ENCODE results near the gene SV2B. TPM values are rescaled to one million over a fixed set of nuclear protein-coding genes. Genes with fewer than 3 reads are reported as not detected.
A peak's percentile ranks its signal among the peaks of the same experiment; 100 is the strongest.

Gene SV2B
- 1 to 10 TPM in 1 of 4 donors, under 1 TPM in 1, not detected in 2; 0.25 to 2.0 TPM for polyA plus RNA-seq
- long read RNA-seq, donor 1: 0 reads
- long read RNA-seq, donor 2: 0 reads
- long read RNA-seq, donor 3: 0 reads
- long read RNA-seq, donor 4: 0 reads
- long read RNA-seq, donor 5: 0 reads
- long read RNA-seq, donor 6: 0 reads
- long read RNA-seq, donor 7: 0 reads
- long read RNA-seq, donor 8: 0 reads
- long read RNA-seq, donor 9: 0 reads
- long read RNA-seq, donor 10, full-length matches to known transcripts: 2 of 2 reads
- long read RNA-seq, donor 10, partial matches to known transcripts: 0 of 2 reads
- long read RNA-seq, donor 10, other reads (novel, unspliced or antisense): 0 of 2 reads

- Histone ChIP-seq H3K27me3 (ENCODE audit: control insufficient read depth in 3 of 3, insufficient read depth in 3 of 3, low read length in 3 of 3) (peaks cover 0 to 45% (median 26%) of the 10 kb centered on the region in 3 donors), H3K4me3 (ENCODE audit: low read depth in 1 of 3, low read length in 3 of 3) (peak within 1 kb of the TSS; percentile 9 to 45 (median 39))
- DNase-seq: peak in 1 of 2 donors; percentile 35
Measured at GRCh38 chr15:91099995-91100813, at the start of gene SV2B. TSS of gene SV2B (plus strand) at chr15:91100257. CDS start at chr15:91226264, 126,007 bp downstream.

GRCh38 chr15:91051248-91051647, 48.8 kb upstream of the SV2B start:
- DNase-seq (no peak), FAIRE-seq (no peak)
- 64 to 83% (median 66%) methylated on average over 8 of the region's 8 CpGs for WGBS, 3 donors
- H3K9me3 ChIP-seq (ENCODE audit: control insufficient read depth in 2 of 2, insufficient read depth in 1 of 2, low read depth in 1 of 2, low read length in 1 of 2): no peaks in the 10 kb centered on the region
- H3K4me3 ChIP-seq (ENCODE audit: low read depth in 1 of 3, low read length in 3 of 3): no peak overlapping the region
- no peaks in the 10 kb centered on the region for H3K4me1 ChIP-seq (ENCODE audit: control insufficient read depth in 3 of 3, insufficient read depth in 2 of 3, low read depth in 1 of 3, low read length in 2 of 3)
- no peak overlapping the region for H3K27ac ChIP-seq (ENCODE audit: low read depth in 1 of 3, low read length in 2 of 3)
- peaks cover 0 to 4% (median 0%) of the 10 kb centered on the region in 3 donors for H3K27me3 ChIP-seq (ENCODE audit: control insufficient read depth in 3 of 3, insufficient read depth in 3 of 3, low read length in 3 of 3)
- no peaks in the 10 kb centered on the region for H3K36me3 ChIP-seq (ENCODE audit: control insufficient read depth in 3 of 3, insufficient read depth in 2 of 3, low read depth in 1 of 3, low read length in 3 of 3)

More at GRCh38 chr15:91099995-91100813, at the start of gene SV2B:
- peaks cover 0 to 3% (median 0%) of the 10 kb centered on the region in 3 donors for H3K4me1 ChIP-seq (ENCODE audit: control insufficient read depth in 3 of 3, insufficient read depth in 2 of 3, low read depth in 1 of 3, low read length in 2 of 3)
- no peaks in the 10 kb centered on the region for H3K36me3 ChIP-seq (ENCODE audit: control insufficient read depth in 3 of 3, insufficient read depth in 2 of 3, low read depth in 1 of 3, low read length in 3 of 3)
- no peak for FAIRE-seq
- WGBS, 3 donors: 0 to 2% (median 1%) methylated on average over 46 to 64 of the region's 64 CpGs
- no peak within 1 kb of the TSS for H3K27ac ChIP-seq (ENCODE audit: low read depth in 1 of 3, low read length in 2 of 3)
- no peaks in the 10 kb centered on the region for H3K9me3 ChIP-seq (ENCODE audit: control insufficient read depth in 2 of 2, insufficient read depth in 1 of 2, low read depth in 1 of 2, low read length in 1 of 2)

GRCh38 chr15:91054816-91055215, 45.2 kb upstream of the SV2B start:
- FAIRE-seq: no peak
- H3K4me3 ChIP-seq (ENCODE audit: low read depth in 1 of 3, low read length in 3 of 3): no peak overlapping the region
- WGBS, 3 donors: 28 to 35% (median 32%) methylated on average over 2 of the region's 2 CpGs
- no peak for DNase-seq
- no peaks in the 10 kb centered on the region for H3K36me3 ChIP-seq (ENCODE audit: control insufficient read depth in 3 of 3, insufficient read depth in 2 of 3, low read depth in 1 of 3, low read length in 3 of 3)
- H3K9me3 ChIP-seq (ENCODE audit: control insufficient read depth in 2 of 2, insufficient read depth in 1 of 2, low read depth in 1 of 2, low read length in 1 of 2): no peaks in the 10 kb centered on the region
- H3K27ac ChIP-seq (ENCODE audit: low read depth in 1 of 3, low read length in 2 of 3): no peak overlapping the region
- H3K27me3 ChIP-seq (ENCODE audit: control insufficient read depth in 3 of 3, insufficient read depth in 3 of 3, low read length in 3 of 3): peaks cover 0 to 6% (median 0%) of the 10 kb centered on the region in 3 donors
- H3K4me1 ChIP-seq (ENCODE audit: control insufficient read depth in 3 of 3, insufficient read depth in 2 of 3, low read depth in 1 of 3, low read length in 2 of 3): no peaks in the 10 kb centered on the region

GRCh38 chr15:91055548-91056331, 44.3 kb upstream of the SV2B start:
- peaks cover 0 to 6% (median 0%) of the 10 kb centered on the region in 3 donors for H3K27me3 ChIP-seq (ENCODE audit: control insufficient read depth in 3 of 3, insufficient read depth in 3 of 3, low read length in 3 of 3)
- DNase-seq (peak; percentile 54 to 80), FAIRE-seq (no peak)
- H3K4me3 ChIP-seq (ENCODE audit: low read depth in 1 of 3, low read length in 3 of 3): no peak overlapping the region
- WGBS, 3 donors: 15 to 25% (median 17%) methylated on average over 11 of the region's 11 CpGs
- H3K9me3 ChIP-seq (ENCODE audit: control insufficient read depth in 2 of 2, insufficient read depth in 1 of 2, low read depth in 1 of 2, low read length in 1 of 2): no peaks in the 10 kb centered on the region
- no peaks in the 10 kb centered on the region for H3K4me1 ChIP-seq (ENCODE audit: control insufficient read depth in 3 of 3, insufficient read depth in 2 of 3, low read depth in 1 of 3, low read length in 2 of 3)
- no peak overlapping the region for H3K27ac ChIP-seq (ENCODE audit: low read depth in 1 of 3, low read length in 2 of 3)
- H3K36me3 ChIP-seq (ENCODE audit: control insufficient read depth in 3 of 3, insufficient read depth in 2 of 3, low read depth in 1 of 3, low read length in 3 of 3): no peaks in the 10 kb centered on the region

- H3K36me3 ChIP-seq (ENCODE audit: control insufficient read depth in 3 of 3, insufficient read depth in 2 of 3, low read depth in 1 of 3, low read length in 3 of 3): no peaks in the 10 kb centered on the region
- H3K27ac ChIP-seq (ENCODE audit: low read depth in 1 of 3, low read length in 2 of 3): no peak overlapping the region
- DNase-seq (no peak), FAIRE-seq (no peak)
- WGBS, 3 donors: 74 to 92% (median 84%) methylated on average over 2 of the region's 2 CpGs
- H3K4me1 ChIP-seq (ENCODE audit: control insufficient read depth in 3 of 3, insufficient read depth in 2 of 3, low read depth in 1 of 3, low read length in 2 of 3): no peaks in the 10 kb centered on the region
- H3K27me3 ChIP-seq (ENCODE audit: control insufficient read depth in 3 of 3, insufficient read depth in 3 of 3, low read length in 3 of 3): peaks cover 0 to 3% (median 2%) of the 10 kb centered on the region in 3 donors
- peaks cover 0 to 7% of the 10 kb centered on the region in 2 donors for H3K9me3 ChIP-seq (ENCODE audit: control insufficient read depth in 2 of 2, insufficient read depth in 1 of 2, low read depth in 1 of 2, low read length in 1 of 2)
- no peak overlapping the region for H3K4me3 ChIP-seq (ENCODE audit: low read depth in 1 of 3, low read length in 3 of 3)
Measured at GRCh38 chr15:91061230-91061629, 38.8 kb upstream of the SV2B start.

GRCh38 chr15:91061997-91062396, 38.1 kb upstream of the SV2B start:
- WGBS, 3 donors: 44 to 75% (median 47%) methylated on average over 5 of the region's 5 CpGs

GRCh38 chr15:91065505-91065904, 34.6 kb upstream of the SV2B start:
- 40 to 77% (median 66%) methylated on average over 2 of the region's 2 CpGs for WGBS, 3 donors
- DNase-seq: no peak
- H3K27ac ChIP-seq (ENCODE audit: low read depth in 1 of 3, low read length in 2 of 3): no peak overlapping the region
- no peak overlapping the region for H3K4me3 ChIP-seq (ENCODE audit: low read depth in 1 of 3, low read length in 3 of 3)
- peaks cover 0 to 6% (median 0%) of the 10 kb centered on the region in 3 donors for H3K27me3 ChIP-seq (ENCODE audit: control insufficient read depth in 3 of 3, insufficient read depth in 3 of 3, low read length in 3 of 3)
- no peaks in the 10 kb centered on the region for H3K36me3 ChIP-seq (ENCODE audit: control insufficient read depth in 3 of 3, insufficient read depth in 2 of 3, low read depth in 1 of 3, low read length in 3 of 3)
- peaks cover 0 to 7% of the 10 kb centered on the region in 2 donors for H3K9me3 ChIP-seq (ENCODE audit: control insufficient read depth in 2 of 2, insufficient read depth in 1 of 2, low read depth in 1 of 2, low read length in 1 of 2)
- FAIRE-seq: no peak
- H3K4me1 ChIP-seq (ENCODE audit: control insufficient read depth in 3 of 3, insufficient read depth in 2 of 3, low read depth in 1 of 3, low read length in 2 of 3): no peaks in the 10 kb centered on the region

More at GRCh38 chr15:91061997-91062396, 38.1 kb upstream of the SV2B start:
- H3K36me3 ChIP-seq (ENCODE audit: control insufficient read depth in 3 of 3, insufficient read depth in 2 of 3, low read depth in 1 of 3, low read length in 3 of 3): no peaks in the 10 kb centered on the region
- H3K9me3 ChIP-seq (ENCODE audit: control insufficient read depth in 2 of 2, insufficient read depth in 1 of 2, low read depth in 1 of 2, low read length in 1 of 2): peaks cover 0 to 7% of the 10 kb centered on the region in 2 donors
- no peak overlapping the region for H3K4me3 ChIP-seq (ENCODE audit: low read depth in 1 of 3, low read length in 3 of 3)
- no peak overlapping the region for H3K27ac ChIP-seq (ENCODE audit: low read depth in 1 of 3, low read length in 2 of 3)
- DNase-seq (no peak), FAIRE-seq (no peak)
- H3K27me3 ChIP-seq (ENCODE audit: control insufficient read depth in 3 of 3, insufficient read depth in 3 of 3, low read length in 3 of 3): peaks cover 0 to 2% (median 0%) of the 10 kb centered on the region in 3 donors
- H3K4me1 ChIP-seq (ENCODE audit: control insufficient read depth in 3 of 3, insufficient read depth in 2 of 3, low read depth in 1 of 3, low read length in 2 of 3): no peaks in the 10 kb centered on the region

GRCh38 chr15:91067036-91067435, 33.0 kb upstream of the SV2B start:
- no peak overlapping the region for H3K27ac ChIP-seq (ENCODE audit: low read depth in 1 of 3, low read length in 2 of 3)
- H3K4me3 ChIP-seq (ENCODE audit: low read depth in 1 of 3, low read length in 3 of 3): no peak overlapping the region
- no peaks in the 10 kb centered on the region for H3K4me1 ChIP-seq (ENCODE audit: control insufficient read depth in 3 of 3, insufficient read depth in 2 of 3, low read depth in 1 of 3, low read length in 2 of 3)
- H3K9me3 ChIP-seq (ENCODE audit: control insufficient read depth in 2 of 2, insufficient read depth in 1 of 2, low read depth in 1 of 2, low read length in 1 of 2): peaks cover 0 to 7% of the 10 kb centered on the region in 2 donors
- DNase-seq: no peak
- FAIRE-seq: no peak
- 87 to 95% (median 88%) methylated on average over 2 of the region's 2 CpGs for WGBS, 3 donors
- H3K27me3 ChIP-seq (ENCODE audit: control insufficient read depth in 3 of 3, insufficient read depth in 3 of 3, low read length in 3 of 3): peaks cover 0 to 8% (median 0%) of the 10 kb centered on the region in 3 donors
- no peaks in the 10 kb centered on the region for H3K36me3 ChIP-seq (ENCODE audit: control insufficient read depth in 3 of 3, insufficient read depth in 2 of 3, low read depth in 1 of 3, low read length in 3 of 3)

All from small intestine (tissue), 16 donors.